ENCODE results near the gene ITPR2. TPM values are rescaled to one million over a fixed set of nuclear protein-coding genes. Genes with fewer than 3 reads are reported as not detected.

ITPR2 gene
- total RNA-seq, 2 experiments from 2014 or later: 40.3 to 40.5 TPM

DNA sequence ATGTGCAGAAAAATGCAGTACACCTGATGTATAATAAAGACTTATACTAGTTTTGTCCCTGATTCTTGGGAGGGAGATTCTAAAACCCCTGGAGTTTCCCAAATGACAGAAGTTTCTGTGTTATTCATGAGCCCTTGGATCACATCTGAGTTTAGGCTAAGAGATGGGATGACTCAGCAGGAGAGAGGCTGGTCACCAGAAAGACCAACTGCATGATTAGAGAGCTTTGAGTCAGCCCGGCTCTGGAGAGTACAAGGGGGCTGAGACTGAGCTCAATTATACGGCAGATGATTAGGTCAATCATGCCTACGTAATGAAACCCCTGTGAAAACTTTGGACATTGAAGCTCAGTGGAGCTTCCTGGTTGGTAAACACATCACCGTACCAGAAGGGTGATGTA is 463.4 kb downstream of the ITPR2 start:
- DNase-seq: no peak
- Mint-ChIP-seq H3K27ac (no peak overlapping the region), H3K27me3 (no peaks in the 10 kb centered on the region), H3K9me3 (no peaks in the 10 kb centered on the region), H3K4me1 (no peaks in the 10 kb centered on the region), H3K4me3 (no peak overlapping the region), H3K36me3 (ENCODE audit: low read depth) (no peaks in the 10 kb centered on the region)
- CTCF ChIA-PET: no interaction called here
- POLR2A ChIA-PET: no interaction called here

DNA sequence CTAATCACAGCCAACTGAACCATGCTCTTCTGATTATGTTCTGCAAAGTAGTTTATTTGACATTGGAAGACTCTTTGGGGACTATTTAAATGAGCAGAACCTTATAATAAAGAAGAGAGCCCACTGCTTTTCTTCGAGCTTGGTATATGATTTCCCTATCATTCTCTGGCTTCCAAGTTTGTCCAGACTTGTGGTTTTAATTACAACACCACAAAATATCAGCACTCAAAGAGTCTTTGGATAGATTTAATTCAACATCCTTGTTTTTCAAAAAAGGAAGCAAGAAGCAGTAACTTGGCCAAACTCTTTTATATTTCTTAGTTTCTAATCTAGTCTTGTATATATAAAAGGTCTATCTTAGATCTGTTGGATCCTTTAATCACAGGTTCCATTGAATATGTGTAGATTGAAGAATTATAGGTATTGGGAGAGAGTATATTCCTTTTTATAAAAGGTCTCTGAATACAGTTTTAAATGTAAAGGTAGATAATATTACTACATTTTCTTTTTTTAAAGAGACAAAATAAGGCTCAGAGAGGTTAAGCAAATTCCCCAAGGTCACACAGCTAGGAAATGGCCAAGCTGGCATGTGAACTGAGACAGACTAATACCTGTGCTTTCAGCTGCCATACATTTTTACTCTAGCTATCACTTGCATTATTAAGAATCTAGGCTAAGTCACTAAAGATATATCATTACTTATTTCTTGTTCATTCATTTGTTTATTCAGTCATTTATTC is 464.8 kb downstream of the ITPR2 start:
- Mint-ChIP-seq H3K4me1 (no peaks in the 10 kb centered on the region), H3K36me3 (ENCODE audit: low read depth) (no peaks in the 10 kb centered on the region), H3K9me3 (no peaks in the 10 kb centered on the region), H3K4me3 (no peak overlapping the region), H3K27me3 (no peaks in the 10 kb centered on the region), H3K27ac (no peak overlapping the region)
- ChIA-PET CTCF (no interaction called here), POLR2A (no interaction called here)
- no peak for DNase-seq

DNA sequence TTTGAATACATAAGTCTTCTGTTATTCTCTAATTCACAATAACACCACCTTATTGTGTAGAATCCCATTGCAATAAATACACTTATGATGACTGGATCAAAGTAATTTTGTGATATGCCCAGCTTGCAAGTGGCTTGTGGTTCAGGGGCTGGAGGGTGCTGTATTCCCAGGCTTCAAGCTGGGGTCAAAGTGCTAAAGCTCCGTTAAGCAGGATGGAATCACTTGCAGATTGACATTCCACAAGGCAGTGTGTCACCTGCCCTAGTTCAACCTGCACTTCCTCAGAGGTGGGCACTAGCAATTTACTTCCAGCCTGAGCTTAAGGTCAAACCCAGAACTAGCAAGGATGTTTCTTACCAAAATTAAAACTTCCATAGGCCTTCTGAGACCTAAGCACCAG is 471.0 kb downstream of the ITPR2 start:
- CTCF ChIA-PET: no interaction called here
- Mint-ChIP-seq H3K9me3 (no peaks in the 10 kb centered on the region), H3K27me3 (no peaks in the 10 kb centered on the region), H3K4me3 (no peak overlapping the region), H3K36me3 (ENCODE audit: low read depth) (peaks cover 3% of the 10 kb centered on the region), H3K27ac (no peak overlapping the region), H3K4me1 (no peaks in the 10 kb centered on the region)
- POLR2A ChIA-PET: no interaction called here
- DNase-seq: no peak

DNA sequence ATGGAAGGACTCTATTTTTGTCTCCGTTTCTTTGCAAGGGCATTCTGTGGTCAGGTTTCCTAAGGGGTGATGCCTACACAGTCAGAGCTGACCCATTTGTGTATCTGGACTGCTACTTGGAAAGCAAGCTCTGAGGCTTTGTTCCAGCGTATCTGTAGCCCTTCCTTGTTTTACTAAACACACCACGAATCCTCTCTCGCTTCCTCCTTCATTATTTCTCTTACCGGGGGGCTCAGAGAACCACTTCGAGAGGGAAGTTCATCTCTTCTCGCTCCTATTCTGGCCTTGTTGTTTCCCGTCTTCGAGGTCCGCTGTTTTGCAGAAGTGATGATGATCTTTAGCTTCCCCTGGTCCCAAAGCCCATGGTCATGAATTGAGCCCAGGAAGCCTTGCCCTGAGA is 472.9 kb downstream of the ITPR2 start:
- Mint-ChIP-seq H3K36me3 (ENCODE audit: low read depth) (peaks cover 3% of the 10 kb centered on the region), H3K9me3 (peaks cover 2% of the 10 kb centered on the region), H3K4me3 (no peak overlapping the region), H3K27ac (no peak overlapping the region), H3K27me3 (no peaks in the 10 kb centered on the region), H3K4me1 (no peaks in the 10 kb centered on the region)
- ChIA-PET CTCF (no interaction called here), POLR2A (no interaction called here)
- no peak for DNase-seq

DNA sequence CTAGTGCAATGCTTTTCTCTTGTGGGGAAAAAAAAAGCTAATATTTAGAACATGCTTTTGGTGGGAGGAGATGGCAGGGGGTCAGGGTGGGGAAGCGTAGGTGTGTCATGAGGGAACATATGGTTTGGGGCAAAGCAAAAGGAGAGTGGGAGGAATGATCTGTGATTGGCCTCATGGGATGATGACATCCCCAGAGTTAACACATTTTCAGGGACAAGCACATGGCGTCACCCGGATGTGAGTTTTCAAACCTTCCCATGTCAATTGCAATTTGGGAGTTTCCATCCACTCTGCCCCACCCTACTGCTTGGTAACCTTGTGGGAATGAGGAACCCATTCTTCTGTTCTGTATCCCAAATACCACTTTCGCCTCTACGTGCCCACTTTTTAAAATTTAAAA is 473.4 kb downstream of the ITPR2 start:
- no peak overlapping the region for H3K27ac Mint-ChIP-seq
- H3K4me3 Mint-ChIP-seq: no peak overlapping the region
- ChIA-PET CTCF (no interaction called here), POLR2A (no interaction called here)
- peaks cover 3% of the 10 kb centered on the region for H3K36me3 Mint-ChIP-seq (ENCODE audit: low read depth)
- no peaks in the 10 kb centered on the region for H3K4me1 Mint-ChIP-seq
- no peak for DNase-seq
- H3K9me3 Mint-ChIP-seq: peaks cover 2% of the 10 kb centered on the region
- no peaks in the 10 kb centered on the region for H3K27me3 Mint-ChIP-seq

DNA sequence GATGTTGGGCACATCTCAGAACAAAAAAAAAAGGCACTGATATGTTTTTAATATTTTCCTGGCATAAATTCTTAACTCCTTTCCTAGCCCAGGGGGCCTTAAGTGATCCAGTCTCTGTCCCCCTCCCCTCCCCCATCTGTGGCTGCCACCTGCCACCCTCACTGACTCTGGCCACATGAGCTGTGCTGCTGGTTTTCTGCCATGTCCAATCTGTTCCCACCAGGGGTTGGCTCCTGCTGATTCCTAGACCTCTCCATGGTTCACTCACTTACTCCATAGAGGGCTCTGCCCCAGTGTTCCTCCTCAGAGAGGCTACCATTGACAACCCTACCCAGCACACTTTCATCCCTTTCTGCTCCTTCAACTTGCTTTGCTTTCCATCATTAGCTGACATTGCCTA is 474.3 kb downstream of the ITPR2 start:
- Mint-ChIP-seq H3K36me3 (ENCODE audit: low read depth) (peaks cover 3% of the 10 kb centered on the region), H3K4me1 (no peaks in the 10 kb centered on the region), H3K4me3 (no peak overlapping the region), H3K9me3 (peaks cover 2% of the 10 kb centered on the region), H3K27ac (no peak overlapping the region), H3K27me3 (no peaks in the 10 kb centered on the region)
- no peak for DNase-seq
- POLR2A ChIA-PET: no interaction called here
- CTCF ChIA-PET: interaction anchor here (1.1 kb wide), 1 partner anchor 12 kb away, joined by 5 read pairs; no protein-coding TSS in a partner anchor

DNA sequence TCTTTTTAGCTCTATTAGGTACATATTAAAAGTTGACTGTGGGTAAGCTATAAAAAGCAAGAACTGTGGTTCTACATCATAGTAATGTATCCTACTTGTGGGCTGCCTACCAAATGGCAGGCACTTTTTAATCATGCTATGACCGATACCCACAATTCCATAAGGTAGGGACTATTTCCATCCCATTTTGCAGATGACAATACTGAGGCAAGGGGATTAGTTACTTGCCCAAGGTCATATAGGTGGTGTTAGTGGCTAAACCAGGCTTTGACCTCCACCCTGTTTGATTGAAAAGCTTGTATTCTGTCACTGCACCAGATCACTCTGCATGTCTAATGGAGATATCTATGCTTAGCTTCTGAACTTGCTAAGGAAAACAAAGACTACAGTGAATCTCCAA is 485.7 kb downstream of the ITPR2 start:
- Mint-ChIP-seq H3K27ac (no peak overlapping the region), H3K4me3 (no peak overlapping the region), H3K4me1 (peaks cover 15% of the 10 kb centered on the region), H3K27me3 (no peaks in the 10 kb centered on the region), H3K9me3 (no peaks in the 10 kb centered on the region), H3K36me3 (ENCODE audit: low read depth) (peaks cover 1% of the 10 kb centered on the region)
- ChIA-PET POLR2A (no interaction called here), CTCF (interaction anchor here (1.4 kb wide), 1 partner anchor 11 kb away, joined by 5 read pairs; no protein-coding TSS in a partner anchor)
- DNase-seq: no peak

DNA sequence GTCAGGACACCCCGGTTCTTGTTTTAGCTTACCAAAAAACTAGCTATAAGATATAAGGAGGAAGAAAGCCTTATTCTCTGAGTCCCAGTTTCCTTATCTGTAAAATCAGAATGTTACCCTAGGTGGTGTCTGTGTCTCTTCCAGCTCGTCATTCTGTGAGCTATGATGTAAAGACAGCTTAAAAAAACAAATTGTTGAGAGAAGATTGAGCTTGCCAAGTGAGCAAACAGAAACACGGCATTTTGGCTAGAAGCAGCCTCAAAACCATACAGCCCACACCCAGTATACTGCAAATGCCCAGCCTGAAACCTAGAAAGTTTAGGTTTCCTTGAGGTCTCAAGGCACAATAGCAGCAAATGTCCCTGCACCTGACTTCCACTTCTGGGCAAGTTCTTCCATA is 486.3 kb downstream of the ITPR2 start:
- Mint-ChIP-seq H3K9me3 (no peaks in the 10 kb centered on the region), H3K27ac (no peak overlapping the region), H3K4me3 (no peak overlapping the region), H3K27me3 (no peaks in the 10 kb centered on the region), H3K36me3 (ENCODE audit: low read depth) (peaks cover 5% of the 10 kb centered on the region), H3K4me1 (peaks cover 15% of the 10 kb centered on the region)
- POLR2A ChIA-PET: no interaction called here
- no peak for DNase-seq
- CTCF ChIA-PET: interaction anchor here (0.6 to 1.4 kb wide), 4 partner anchors 12 to 365 kb away, joined by 3 to 5 read pairs (median 4); no protein-coding TSS in a partner anchor

DNA sequence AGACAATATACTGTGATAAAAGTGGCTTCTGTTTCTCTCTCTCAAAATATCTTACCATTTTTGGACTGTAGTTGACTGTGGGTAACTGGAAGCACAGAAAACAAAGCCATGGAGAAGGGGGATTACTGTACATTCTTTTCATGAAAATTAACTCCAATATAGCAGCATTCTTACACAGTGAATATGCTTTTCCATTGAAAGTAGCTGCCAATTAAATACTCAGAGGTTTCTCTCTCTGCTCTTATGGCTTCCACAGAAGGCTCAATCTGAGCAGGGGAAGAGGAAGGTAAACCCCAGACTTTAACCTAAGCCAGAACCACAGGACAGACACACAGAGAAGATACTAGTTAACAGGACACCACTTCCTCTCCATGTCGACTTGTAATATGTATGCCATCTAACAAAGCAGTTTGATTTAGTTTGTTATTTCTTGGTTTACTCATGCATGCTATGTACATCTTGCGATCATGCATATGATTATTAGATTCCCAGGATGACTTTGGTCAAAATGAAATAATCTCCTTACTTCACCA is 487.5 kb downstream of the ITPR2 start:
- no peak overlapping the region for H3K27ac Mint-ChIP-seq
- CTCF ChIA-PET: no interaction called here
- POLR2A ChIA-PET: no interaction called here

DNA sequence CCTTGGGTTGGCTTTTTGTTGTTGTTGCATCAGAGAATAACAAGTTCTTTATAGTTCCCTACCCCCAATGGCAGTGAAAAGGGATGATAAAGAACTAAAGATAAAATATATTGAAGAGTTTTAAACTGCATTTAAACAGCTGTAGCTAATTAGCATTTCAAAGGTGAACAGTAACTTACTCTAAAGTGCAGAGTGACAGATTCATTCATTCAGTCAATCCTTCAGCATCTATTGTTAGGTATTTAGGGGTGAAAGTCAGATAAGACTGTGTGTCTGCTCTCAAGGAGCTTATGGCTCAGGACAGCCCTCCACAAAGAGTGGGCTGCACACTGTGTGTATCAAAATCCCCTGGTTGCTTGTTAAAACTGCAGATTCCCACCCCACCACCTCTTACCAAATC is 491.5 kb downstream of the ITPR2 start:
- Mint-ChIP-seq H3K4me1 (peaks cover 22% of the 10 kb centered on the region), H3K9me3 (no peaks in the 10 kb centered on the region), H3K27me3 (no peaks in the 10 kb centered on the region), H3K27ac (no peak overlapping the region), H3K36me3 (ENCODE audit: low read depth) (peaks cover 24% of the 10 kb centered on the region), H3K4me3 (no peak overlapping the region)
- POLR2A ChIA-PET: no interaction called here
- CTCF ChIA-PET: no interaction called here
- DNase-seq: no peak

More for the DNA sequence above, 487.5 kb downstream of the ITPR2 start:
- H3K27me3 Mint-ChIP-seq: no peaks in the 10 kb centered on the region
- peak; percentile 25 for DNase-seq
- no peaks in the 10 kb centered on the region for H3K9me3 Mint-ChIP-seq
- H3K4me1 Mint-ChIP-seq: peaks cover 21% of the 10 kb centered on the region
- H3K4me3 Mint-ChIP-seq: no peak overlapping the region
- H3K36me3 Mint-ChIP-seq (ENCODE audit: low read depth): peaks cover 7% of the 10 kb centered on the region

DNA sequence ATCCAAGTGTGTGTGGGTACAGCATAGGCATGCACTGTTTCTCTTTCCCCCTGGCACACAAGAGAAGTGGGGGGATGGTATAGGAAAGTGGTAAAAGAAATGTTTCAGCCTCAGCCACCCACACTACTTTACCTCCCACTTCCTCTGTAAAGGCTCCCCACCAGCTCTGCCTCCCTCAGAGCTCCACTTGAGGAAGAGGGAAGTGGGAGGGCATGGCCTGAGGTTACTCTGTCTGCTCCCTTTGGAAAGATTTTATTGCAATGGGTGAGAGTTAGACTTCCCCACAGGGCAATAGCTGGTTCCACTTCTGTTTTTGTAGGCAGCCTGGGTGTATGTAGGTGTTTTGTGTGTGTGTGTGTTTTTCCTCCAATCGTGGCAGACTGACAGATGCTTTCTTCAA is 492.3 kb downstream of the ITPR2 start:
- DNase-seq: no peak
- Mint-ChIP-seq H3K4me1 (peaks cover 16% of the 10 kb centered on the region), H3K27ac (no peak overlapping the region), H3K4me3 (no peak overlapping the region), H3K36me3 (ENCODE audit: low read depth) (peaks cover 24% of the 10 kb centered on the region), H3K9me3 (no peaks in the 10 kb centered on the region), H3K27me3 (no peaks in the 10 kb centered on the region)
- CTCF ChIA-PET: interaction anchor here (0.5 kb wide), 1 partner anchor 78 kb away, joined by 4 read pairs; no protein-coding TSS in a partner anchor
- POLR2A ChIA-PET: interaction anchor here (0.6 kb wide), 1 partner anchor 77 kb away, joined by 4 read pairs; no protein-coding TSS in a partner anchor

DNA sequence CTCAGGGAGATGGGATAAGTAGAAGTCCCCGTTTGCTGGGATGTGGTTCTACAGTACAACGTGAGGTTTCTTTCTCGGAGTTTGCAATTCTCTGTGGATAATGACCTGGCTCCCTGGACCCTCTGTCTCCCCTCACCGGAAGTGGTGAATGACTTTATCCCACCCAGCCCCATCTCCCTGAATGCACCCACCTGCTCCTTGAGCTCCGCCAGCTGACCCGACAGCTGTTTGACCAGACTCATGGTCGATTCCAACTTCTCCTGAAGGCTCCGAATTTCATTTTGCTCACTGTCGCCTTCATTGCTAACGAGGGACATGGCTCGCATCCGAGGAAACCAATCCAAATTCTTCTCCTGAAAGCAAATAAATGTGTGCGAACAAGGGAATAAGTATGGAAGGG is 493.0 kb downstream of the ITPR2 start:
- CTCF ChIA-PET: no interaction called here
- no peaks in the 10 kb centered on the region for H3K27me3 Mint-ChIP-seq
- no peak overlapping the region for H3K27ac Mint-ChIP-seq

DNA sequence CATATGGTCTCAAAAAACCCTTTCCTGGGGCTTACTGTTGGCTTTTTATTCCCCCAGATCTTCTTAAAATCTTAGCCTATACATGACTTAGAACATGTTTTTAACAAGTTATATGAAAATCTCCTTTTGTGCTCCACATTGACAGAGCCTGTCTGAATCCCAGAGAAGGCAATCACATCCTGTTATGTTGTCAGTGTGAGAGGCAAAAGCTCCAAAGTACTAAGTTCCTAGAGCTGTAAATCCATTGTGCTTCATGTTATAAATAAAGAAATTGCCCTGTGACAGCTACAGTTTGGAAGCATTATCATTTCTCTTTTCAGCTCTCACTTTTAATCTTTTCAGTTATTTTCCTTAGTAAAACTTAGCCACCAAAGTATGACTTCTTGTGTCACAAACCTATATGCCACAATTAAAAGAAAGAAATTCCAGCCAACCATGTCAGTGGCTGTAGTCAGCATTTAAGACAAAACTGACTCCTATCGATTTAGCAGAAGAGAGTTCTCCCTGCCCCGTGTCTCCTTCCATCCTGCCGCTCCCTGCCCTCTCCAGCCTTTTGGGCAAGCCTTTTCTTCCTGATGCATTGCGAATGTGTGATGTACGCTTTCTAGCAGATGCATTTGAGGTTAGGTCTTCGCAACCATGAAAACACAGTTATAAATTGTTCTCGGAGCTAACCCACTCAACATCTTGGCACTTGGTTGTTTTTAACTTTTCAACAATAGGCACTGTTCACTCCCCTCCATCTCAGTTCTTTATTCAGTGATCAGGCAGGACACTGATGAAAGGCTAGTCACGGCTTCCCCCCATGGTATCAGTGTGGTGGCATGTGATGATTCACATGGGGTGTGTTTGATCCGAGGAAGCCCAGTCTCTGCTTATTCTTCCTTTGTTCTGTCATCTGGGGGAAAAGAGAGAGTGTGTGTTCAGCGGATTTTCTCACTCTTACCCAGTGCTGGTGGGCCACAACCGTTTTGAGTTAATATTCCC is 494.1 kb downstream of the ITPR2 start:
- Mint-ChIP-seq H3K4me1 (peaks cover 12% of the 10 kb centered on the region), H3K27me3 (no peaks in the 10 kb centered on the region), H3K4me3 (no peak overlapping the region), H3K9me3 (peaks cover 2% of the 10 kb centered on the region), H3K27ac (no peak overlapping the region), H3K36me3 (ENCODE audit: low read depth) (peaks cover 24% of the 10 kb centered on the region)
- ChIA-PET CTCF (no interaction called here), POLR2A (no interaction called here)
- DNase-seq: no peak

More for the DNA sequence above, 493.0 kb downstream of the ITPR2 start:
- peaks cover 1% of the 10 kb centered on the region for H3K9me3 Mint-ChIP-seq
- POLR2A ChIA-PET: no interaction called here
- no peak for DNase-seq
- H3K4me3 Mint-ChIP-seq: no peak overlapping the region
- H3K4me1 Mint-ChIP-seq: peaks cover 12% of the 10 kb centered on the region
- peaks cover 24% of the 10 kb centered on the region for H3K36me3 Mint-ChIP-seq (ENCODE audit: low read depth)

Measured in activated CD4-positive, alpha-beta T cell treated with anti-CD3 and anti-CD28 coated beads, Interleukin-2, amount 10 ng/mL, durations not matched to agents 7 days and 5 days (primary cell).